GM19035 (cell line): ENCODE results near the gene AFF2.
A peak's percentile ranks its signal among the peaks of the same experiment; 100 is the strongest.

Experiments used
- ATAC-seq: cut with Tn5 transposase; IDR thresholded peaks from one replicate; pipeline ENCODE4 v1.9.1; 2021; ENCODE audit not compliant: unreplicated experiment

Gene AFF2

GRCh38 chrX:148723551-148723950 is 223.1 kb downstream of the AFF2 start:
- ATAC-seq = no peak

GRCh38 chrX:148728901-148729300 is 228.5 kb downstream of the AFF2 start:
- no peak for ATAC-seq

- ATAC-seq = no peak
Measured at GRCh38 chrX:148732743-148733142, 232.3 kb downstream of the AFF2 start.

DNA sequence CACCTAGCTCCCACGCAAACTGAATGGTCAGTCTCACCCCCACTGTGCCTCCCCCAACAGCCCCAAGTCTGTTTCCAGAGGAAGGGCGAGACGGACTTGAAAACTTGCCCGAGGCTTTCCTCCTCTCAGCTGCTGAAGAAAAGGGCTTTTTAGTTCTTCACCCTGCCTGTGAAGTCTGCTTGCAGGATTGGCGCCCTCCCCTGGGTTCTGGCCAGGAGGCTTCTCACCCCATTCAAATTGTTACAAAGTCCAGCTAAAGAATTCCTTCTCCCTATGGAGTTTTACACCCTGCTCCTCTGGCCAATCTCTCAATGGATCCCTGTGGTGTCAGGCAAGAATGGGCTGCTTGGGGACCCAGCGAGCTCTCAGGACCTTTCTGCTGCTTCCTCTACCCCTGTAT is 241.0 kb downstream of the AFF2 start:
- ATAC-seq = no peak

DNA sequence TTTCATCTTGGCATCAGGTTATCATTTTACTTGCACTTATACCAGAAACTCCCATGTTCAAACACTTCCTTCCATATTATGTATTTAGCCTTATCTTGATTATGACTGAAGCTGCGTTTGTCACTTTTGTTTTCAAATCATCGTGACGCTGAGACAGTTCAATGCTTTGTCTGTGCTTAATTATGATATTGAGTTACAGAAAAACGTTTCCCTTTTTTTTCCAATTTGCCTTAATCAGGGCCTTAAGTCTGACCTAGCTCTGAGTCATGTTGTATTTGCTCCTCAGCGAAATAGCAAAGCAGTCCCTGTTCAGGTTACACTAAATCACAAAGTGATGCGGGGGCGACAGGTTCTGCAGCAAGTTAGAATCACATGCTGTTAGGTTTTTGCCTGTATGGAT is 254.7 kb downstream of the AFF2 start:
- ATAC-seq = no peak

GRCh38 chrX:148763896-148764295 is 263.5 kb downstream of the AFF2 start:
- no peak for ATAC-seq

DNA sequence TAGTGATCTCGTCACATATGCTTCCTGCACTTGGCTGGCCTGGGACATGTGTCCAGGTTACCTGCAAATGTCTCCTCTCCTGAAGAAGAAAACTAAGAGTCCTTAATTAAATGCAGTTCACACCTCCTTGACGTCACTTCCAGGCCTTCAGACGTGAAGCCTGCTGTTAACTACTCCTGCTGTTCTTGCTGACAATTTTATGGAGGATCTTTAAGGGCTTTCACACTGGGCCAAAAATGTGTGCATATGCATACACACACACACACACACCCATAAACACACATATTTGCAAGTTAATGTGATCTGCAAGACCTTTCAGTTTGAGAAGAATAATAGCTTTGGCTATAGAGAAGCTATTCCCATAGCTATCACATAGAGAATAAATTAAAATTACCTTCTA is 267.9 kb downstream of the AFF2 start:
- no peak for ATAC-seq

DNA sequence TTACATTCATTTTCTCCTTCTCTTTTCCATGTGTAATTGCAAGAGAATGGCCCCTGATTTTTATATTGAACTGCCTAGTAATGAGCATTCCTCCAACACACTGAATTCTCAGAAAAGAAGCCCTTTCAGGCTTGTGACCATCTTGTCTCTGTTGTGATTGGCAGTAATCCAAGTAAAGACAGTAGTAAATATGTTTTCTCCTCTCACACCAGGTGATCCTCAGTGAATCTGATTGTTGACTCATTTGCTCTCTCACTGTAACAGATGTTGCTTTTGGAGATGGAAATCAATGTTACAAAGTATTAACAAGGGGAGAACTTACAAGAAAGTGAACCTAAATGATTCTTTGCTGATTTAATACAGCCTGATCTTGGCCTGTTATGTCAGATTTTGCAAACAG is 271.0 kb downstream of the AFF2 start:
- no peak for ATAC-seq

DNA sequence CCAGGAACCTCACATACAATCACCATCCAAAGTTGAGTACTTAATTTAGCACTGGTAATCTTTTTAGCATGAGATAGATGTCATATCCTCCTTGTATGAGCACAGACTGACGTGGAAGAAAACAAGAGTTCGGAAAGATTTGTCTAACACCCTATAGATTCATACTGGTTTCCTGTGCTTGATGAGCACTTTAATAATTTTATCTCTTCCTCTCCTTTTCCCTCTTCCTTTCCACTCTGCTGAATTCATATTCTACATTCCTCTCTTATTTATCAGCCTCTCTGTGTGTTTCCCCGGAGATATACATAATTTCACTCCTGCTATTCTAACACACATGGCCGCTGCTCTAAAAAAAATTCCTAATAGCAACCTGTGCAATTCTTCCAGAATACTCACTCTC is 273.9 kb downstream of the AFF2 start:
- ATAC-seq = no peak

DNA sequence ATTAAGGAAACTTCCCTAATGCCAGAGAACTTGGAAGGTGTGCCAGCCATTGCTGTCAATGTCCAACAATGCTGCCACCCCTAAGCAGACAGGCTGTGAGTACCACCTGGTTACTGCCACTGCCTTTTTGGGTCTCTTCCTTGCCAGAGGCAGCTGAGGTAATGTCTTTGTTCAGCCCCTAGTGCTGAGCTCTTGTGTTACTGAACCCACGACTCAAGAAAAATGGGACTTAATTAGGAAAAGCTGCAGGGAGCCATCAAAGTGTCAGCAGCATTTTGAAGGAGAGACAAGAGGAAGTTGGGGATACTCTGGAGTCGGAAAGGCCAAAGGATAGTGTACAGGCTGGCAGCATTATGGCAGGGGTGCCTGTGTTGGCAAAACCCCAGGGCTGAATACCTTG is 283.7 kb downstream of the AFF2 start:
- ATAC-seq = no peak

DNA sequence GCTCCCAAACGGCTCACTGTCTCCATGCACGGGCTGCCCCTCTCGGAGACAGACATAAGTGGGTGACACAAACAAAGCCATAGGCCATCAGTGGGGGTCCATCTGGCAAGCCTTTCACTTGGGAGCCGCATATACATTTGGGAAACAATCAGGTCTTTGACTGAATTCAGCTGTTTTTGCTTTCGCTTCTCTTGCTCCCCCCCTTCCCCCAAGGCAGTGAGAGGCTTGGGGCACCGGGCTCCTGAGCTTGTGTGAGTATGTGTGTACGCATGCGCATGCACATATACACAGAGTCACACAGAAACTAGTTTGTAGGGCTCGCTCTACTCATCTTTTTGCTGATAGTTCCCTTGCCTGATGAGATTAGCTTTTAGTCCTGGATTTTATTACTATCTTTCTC is 284.4 kb downstream of the AFF2 start:
- peak; percentile 92 for ATAC-seq

- ATAC-seq = peak; percentile 43
Measured at GRCh38 chrX:148785256-148785655, 284.8 kb downstream of the AFF2 start.

- ATAC-seq = no peak
Measured at GRCh38 chrX:148788449-148788848, 288.0 kb downstream of the AFF2 start.

DNA sequence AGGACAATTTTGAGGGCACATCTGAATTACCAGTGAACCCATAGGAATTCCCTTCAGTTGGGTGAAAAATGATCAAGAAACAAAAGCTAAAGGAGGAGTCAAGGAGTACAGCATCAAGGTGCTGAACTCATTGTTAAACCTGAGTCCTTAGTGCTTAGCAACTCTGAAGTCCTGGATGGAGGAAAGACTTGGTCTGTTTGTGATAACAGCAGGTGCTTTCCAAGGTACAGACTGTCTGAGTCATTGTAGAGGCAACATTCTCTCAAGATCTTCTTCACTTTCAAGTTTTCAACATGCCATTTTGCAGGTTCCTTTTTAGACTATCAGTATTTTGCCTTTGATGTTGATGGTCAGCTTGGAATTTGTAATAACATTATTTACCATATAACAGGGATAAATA is 293.9 kb downstream of the AFF2 start:
- no peak for ATAC-seq

GRCh38 chrX:148804579-148805355 is 304.4 kb downstream of the AFF2 start:
- ATAC-seq = no peak

- ATAC-seq = no peak
Measured at GRCh38 chrX:148806145-148806870, 305.9 kb downstream of the AFF2 start.

DNA sequence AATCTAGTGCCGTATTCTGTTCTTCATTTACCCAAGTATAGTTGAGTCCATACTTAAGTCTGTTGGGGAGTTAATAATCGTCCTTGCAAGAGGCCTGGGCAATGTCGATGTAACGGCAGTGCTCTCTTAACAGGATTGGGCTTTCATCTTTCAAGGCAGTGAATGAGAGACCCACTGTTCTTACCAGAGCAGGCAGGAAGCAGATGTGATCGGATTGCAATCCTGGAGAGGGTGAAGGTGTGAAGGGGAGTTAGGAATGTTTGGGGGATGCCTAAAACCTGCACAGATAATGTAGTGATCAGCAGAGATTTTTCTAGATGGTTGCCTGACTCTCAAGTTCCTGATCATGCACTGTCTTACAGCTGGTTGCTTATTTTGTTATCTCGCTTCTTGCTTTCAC is 308.4 kb downstream of the AFF2 start:
- ATAC-seq = no peak

GRCh38 chrX:148811236-148811635 is 310.8 kb downstream of the AFF2 start:
- no peak for ATAC-seq

GRCh38 chrX:148813422-148813821 is 313.0 kb downstream of the AFF2 start:
- ATAC-seq = no peak

DNA sequence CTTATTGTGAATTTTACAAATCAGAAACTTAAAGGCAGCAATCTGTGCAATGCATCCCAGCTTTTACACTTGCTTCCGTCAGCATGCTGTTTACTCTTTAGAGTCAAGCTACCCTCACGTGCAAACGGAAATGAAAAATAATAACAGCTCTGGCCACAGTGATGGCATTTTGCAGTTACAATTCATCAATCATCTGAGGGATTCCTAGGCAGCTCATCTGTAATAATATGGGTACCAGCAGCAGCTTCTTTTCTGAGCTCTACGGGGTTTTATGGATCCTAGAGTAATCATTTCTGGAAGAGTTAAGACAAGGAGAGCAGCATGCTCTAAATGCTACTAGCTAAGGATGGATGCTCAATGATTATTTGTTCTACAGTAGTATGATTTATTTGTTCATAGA is 313.6 kb downstream of the AFF2 start:
- ATAC-seq = no peak

DNA sequence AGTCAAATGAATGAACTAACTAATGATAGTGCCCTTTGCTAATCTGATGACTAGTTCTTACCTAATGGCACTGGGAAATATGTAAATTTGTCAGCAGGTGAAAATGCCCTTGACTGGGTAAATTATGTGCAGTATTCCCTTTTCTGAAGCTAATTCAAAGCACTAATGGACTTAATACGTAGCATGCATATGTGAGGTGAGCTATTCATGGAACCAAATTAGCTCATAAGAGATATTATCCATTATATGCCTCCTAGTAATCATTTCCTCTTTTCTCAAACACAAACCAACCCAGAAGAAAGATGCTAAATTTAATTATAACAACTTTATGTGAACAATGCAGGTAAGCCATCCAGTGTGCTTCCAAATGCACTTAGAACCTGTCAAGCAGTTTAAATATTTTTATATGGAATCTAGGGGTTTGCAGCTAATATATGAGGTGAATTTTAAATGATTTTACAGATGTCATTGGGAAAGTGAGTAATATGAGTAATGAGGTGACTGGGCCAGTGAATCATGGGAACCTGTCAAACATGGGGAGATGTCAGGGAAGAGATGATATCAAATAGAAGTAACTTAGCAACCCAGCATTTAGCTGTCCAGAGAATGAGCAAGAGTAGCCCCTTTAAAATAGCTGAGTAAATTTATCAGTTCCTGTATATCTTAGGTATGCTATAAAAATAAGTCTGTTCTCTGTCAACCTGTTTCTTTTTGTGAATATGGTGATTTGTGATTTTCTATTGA is 315.0 kb downstream of the AFF2 start:
- ATAC-seq = no peak

DNA sequence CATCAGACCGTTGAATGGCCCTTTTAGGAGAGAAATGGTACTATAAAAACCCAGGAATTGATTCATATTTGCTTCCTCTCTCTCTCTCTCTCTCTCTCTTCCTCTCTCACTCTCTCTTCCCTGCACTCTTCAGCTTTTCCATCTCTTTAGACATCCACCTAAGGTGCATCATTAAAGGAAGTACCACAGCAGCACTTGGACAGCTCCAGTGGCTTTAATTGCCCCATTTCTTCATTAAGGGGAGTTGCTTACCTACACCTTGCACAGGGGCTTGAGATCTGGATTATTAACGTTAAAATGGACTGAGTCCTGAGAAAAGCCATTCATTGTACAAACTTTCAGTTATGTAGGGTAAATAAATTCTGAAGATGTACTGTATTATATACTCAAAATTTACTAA is 323.6 kb downstream of the AFF2 start:
- ATAC-seq = no peak
